HG03108 (cell line): Measurements from ENCODE around the gene EXOC6B.

Experiments used
- ATAC-seq: cut with Tn5 transposase; IDR thresholded peaks from one replicate; pipeline ENCODE4 v1.9.1; 2021; ENCODE audit warnings: moderate library complexity; ENCODE audit not compliant: unreplicated experiment

The EXOC6B gene

DNA sequence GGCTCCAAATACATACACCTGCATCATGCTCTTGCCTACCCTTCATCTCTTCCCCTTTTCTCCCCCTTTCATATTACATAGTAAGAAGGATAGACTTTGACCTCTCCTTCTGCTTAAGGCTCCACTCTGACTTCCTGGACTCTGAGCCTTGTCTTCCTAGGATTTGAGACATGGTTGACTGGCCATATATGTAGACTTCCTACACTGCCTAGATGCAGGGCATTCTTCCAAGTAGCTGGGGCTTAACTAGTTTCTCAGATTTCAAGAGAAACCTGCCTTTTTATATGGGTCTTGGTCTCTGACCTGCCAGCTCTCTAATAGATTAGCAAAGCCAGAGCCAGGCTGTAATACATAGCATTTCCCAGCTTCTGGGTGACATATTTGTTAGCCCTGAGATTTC is 642.8 kb downstream of the EXOC6B start:
- no peak for ATAC-seq

DNA sequence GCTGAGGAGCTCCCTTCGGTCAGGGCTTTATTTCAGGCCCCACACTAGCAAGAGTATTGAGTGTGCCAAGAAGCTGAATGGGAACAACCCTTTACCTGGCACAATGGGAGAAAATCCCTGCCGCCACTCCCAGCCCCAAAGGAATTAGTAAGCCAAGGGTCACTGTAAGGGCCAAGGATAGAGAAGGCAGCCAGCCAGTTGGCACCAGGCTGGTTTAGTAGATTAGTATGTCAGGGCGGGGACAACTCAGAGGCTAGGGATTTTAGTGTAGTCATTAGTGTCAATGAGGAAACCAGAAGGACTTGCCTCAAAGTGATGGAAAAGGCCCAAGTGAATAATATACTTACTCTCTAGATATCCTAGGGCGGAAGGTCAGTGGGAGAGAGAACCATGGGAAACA is 643.3 kb downstream of the EXOC6B start:
- ATAC-seq, result no peak

DNA sequence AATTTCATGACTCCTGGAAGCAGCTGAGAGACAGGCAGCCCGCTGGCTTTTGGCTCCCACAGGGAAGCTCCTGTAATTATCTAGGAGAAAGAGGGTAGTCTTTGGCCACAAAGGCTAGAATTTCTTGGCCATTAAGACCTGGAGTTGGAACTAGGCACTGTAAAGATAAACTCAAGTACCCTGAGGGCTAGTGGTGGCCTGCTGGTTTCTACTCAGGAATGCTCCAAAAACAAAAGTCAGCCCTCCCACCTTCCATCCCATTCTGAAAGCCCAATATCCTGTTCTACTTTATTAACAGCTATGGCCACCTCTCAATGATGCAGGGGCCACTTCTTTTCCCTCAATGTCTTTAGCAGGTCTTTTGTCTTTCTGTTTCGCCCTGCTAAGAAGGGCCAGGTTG is 644.2 kb downstream of the EXOC6B start:
- ATAC-seq, result no peak

DNA sequence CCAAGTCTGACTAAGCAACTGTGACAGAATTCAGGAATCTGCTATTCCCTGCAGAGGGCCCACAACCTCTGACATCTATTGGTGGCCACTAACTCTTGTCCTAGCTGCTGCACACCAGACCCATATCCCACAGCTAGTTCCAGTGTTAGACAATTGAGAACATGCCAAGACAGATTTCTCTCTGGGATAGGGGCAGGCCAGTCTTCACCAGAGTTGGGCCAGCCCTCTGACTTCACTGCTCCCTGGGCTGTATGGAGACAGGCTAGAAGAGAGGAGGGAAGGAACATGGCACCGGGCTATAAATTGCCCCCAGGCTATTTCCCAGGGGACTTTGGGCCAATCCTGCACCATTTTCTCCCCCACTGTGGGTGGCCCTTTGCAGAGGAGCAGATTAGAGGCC is 645.5 kb downstream of the EXOC6B start:
- no peak for ATAC-seq

DNA sequence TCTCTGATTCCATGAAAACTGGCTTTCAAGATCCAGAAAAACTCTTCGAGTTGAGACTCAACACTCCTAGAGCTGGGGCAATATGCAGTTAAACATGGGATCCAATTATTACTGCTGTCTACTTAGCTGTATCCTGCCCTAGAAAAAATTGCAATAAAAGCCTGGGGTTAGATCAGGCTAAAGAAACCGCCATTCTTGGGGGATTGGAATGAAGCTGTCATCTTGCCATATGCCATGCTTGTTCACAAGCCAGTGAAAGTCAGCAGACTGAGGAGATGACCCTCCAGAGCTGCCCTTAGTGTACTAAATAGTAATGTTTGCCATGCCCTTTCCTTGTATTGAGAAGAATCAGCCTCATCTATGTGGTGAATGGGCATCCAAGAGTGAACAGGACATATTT is 647.3 kb downstream of the EXOC6B start:
- no peak for ATAC-seq

DNA sequence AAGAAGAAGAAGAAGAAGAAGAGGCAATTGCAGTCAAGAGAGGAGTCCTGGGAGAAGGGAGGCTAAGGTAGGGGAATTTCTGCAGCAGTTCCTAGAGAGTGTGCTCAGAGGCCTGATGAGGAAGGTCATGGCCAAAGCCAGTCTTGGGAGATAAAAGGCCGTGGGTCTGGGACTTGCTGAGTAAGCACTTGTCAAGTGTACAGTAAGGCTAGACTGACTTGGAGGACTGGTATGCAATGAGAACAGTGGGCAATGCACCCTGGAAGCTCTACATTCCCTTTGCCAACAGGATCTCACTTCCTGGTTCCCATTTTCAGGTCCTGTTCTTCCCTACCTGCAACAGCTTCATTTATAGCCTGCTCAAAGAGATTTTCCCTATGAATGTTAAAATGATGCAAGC is 649.6 kb downstream of the EXOC6B start:
- ATAC-seq, result no peak

DNA sequence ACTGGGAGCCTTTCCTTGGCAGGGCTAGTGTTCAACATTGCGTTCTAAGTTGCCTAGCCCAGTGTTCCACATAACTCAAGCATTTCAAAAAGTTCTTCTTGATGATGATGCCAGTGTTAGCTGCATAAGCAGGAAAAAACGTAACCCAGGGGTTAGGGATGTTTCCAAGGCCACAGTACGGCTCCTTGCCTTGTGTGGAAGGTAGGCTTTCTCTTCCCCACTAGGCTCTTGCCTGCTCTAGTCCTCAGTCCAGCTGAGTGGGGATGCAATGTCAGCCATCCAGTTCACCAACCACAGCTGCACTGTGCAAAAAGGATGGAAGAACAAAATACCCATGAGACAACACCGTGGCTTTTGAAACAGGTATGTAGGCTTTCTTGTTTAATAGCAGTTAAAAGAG is 650.2 kb downstream of the EXOC6B start:
- no peak for ATAC-seq

DNA sequence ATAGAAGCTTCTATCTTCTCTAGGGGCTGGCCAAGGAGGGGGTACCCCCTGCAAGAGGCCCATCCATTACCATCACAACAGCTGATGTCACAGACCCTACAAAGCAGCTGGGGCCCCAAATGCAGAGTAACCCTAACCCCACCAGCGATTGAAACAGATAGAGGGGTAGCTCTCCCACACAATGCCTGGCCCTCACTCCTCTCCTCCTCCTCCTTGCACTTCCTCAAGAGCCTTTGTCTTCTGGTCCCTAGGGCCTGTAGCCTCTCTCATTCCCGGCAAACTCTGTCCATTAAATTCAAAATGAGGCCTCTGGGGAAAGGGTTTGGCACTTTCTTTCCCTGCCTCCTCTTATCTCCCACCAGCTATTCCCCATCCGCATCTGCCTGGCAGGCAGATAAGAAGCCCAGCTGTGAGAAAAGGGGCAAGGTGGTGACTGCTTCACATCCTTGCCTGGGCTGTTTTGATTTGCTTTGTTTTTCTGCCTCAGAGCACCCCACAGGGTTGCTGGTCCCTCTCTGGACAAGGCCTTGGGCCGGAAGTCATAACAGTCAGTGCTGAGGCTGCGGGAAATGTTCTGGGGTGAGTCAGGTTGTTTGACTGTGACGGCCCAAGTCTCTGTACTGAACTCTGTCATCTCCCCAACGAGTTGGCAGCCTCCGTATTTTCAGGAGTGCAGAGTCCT is 652.1 kb downstream of the EXOC6B start:
- no peak for ATAC-seq

DNA sequence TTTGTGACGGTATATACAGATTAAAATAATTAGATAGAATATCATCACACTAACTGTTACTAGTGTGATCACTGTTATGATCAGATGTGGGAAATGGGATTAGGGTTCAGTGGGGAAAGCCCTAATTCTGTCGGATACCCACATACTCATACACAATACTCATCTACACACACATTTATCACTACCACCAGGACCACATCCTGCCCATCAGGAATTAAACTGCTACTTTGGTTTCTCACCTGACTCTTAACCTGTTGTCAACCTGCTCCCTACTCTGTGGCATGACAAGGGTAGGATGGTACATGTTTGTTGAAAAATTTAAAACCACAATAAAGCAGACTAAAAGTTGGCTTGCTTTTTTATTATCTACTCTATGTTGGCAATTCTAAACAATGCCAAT is 653.4 kb downstream of the EXOC6B start:
- no peak for ATAC-seq

DNA sequence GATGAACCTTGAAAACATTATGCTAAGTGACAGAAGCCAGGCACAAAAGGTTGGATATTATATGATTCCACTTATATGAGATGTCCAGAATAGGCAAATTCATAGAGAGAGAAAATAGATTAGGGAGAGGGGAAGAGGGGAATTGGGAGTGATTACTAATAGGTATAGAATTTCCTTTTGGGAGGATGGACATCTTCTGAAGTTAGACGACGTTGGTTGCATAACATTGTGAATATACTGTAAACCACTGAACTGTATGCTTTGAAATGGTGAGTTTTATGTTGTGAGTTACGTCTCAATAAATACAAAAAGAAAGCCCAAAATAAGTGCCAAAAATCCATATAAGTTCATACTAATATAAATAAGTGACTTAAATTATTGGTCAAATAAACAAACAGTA is 659.6 kb downstream of the EXOC6B start:
- no peak for ATAC-seq

DNA sequence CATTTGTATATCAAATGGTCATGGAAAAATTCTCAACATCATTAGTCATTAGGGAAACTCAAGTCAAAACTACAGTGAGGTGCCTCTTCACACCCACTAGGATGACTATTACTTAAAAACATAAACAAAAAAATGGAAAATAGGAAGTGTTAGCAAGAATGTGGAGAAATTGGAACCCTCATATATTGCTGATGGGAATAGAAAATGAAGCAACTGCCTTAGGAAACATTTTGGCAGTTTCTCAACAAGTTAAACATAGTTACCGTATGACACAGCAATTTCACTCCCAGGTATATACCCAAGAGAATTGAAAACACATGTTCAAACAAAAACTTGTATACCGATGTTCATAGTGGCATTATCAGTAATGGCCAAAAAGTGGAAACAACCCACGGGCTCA is 660.0 kb downstream of the EXOC6B start:
- ATAC-seq, result no peak

DNA sequence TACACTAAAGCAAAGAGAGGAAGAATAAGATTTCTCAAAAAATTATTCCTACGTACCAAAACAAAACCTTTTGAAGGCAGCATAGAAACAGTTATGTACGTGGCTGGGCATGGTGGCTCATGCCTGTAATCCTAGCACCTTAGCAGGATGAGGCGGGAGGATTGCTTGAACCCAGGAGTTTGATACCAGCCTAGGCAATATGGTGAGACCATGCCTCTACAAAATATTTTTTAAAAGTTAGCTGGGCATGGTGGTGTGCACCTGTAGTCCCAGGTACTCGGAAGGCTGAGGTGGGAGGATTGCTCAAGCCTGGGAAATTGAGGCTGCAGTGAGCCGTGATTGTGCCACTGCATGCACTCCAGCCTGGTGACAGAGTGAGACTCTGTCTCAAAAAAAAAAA is 663.3 kb downstream of the EXOC6B start:
- ATAC-seq, result no peak

DNA sequence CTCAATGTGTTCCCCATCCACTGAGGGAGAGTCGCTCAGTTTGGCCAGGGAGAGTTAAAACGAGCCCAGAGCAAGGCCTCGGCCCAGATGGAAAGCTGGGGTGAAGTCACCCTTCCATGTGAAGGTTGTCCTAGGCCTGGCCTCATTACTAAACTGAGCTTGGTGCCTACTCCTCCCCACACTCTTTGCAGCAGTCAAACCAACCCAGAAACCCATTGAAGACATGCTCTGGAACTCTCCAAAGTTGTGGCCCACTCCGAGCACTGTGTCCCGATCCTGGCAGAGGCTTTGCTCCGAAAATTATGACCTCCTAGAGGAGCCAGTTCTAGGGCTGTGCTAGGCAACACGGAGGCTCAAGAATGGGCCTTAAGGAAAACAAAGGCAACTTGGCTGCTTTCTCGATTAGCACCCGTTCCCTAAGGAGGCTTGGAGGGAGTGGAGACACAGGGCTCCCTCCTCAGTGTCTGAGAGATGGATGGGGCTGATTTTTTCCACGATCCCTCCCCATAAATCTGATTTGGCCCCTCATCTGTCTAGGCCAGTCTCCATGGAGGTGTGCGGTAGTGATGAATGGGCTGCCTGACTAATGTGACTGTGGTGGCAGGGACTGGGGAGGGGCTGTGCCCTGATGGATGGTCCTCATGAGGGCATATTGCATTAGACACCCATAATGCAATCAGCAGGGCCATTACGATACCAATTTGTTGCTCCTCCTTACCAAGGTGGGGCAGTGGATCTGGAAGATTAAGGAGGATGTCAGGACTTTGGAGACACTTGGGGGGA is 666.4 kb downstream of the EXOC6B start:
- ATAC-seq, result no peak

DNA sequence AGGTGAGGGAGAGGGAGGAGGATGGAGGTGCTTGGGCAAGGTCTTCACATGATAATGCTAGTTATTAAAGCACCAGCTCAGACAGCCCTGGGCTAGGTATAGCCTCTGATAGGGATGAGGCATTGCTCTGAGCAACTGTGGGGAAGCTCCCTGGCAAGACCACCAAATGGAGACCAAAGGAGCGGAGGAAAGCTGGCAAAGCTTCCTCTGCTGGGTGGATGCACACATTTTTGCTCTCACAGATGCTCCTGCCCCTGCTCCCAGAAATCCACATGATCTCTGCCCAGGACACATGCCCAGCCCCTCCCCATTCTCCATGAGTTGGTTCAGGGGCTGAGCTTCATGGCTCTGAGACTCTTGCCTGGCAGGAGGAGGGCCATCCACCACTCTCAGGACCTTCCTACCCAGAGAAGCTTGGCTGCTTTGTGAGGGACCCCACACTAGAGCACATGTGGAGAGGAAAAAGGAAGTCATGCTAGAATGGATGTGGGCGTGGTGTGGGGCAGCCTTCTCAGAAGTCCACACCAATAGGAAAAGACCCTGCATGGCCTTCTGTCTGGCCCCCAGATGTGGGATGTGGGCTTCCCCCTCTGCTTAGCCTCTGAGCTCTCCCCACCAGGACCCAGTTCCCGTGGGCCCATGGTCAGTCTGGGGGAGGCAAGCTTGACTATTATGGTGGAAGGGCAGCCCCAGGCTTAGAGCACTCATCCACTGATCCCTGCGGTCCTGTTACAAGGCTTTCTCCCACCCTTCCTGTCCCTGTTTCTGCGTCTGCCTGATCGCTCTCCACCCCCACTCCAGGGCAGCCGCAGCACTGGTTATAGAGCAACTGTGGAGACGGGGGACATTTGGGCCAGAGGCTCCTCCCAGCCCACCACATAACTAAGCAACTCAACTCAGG is 667.7 kb downstream of the EXOC6B start:
- no peak for ATAC-seq

DNA sequence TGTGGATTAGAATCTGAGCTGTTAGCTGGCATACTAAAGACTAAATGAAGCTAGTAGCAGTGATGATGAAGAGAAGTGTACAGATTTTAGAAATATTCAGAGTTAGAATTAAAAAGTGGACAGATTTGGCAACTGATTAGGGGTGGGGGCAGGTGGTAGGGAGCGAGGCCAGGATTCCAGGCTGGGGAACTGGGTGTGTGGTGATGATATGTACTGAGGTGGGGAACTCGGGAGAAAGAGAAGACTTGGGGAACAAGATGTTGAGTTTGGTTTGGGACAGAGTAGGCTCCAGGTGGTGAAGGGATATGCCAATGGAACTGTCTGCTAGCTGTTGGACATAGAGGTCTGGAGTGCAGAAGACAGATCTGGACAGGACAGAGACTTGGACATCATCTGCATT is 669.0 kb downstream of the EXOC6B start:
- ATAC-seq, result no peak

DNA sequence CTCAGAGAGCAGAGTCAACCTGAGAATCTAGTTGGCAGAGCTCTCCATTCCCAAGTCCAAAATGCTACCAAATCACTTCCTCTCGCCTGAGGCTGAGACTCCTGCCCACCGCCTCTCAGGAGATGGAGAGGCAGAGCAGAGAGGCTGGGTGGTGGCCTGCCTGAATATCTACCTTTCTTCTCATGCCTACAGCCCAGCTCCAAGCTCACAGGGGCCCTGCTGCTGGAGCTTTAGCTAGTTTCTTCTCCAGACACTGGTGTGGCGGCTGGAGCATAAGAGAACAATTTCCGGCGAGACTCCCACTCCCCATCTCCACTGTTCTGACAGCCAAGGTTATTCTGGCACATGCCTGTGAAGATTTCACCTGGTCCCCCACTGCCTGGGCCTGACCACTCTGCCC is 670.1 kb downstream of the EXOC6B start:
- ATAC-seq, result no peak

DNA sequence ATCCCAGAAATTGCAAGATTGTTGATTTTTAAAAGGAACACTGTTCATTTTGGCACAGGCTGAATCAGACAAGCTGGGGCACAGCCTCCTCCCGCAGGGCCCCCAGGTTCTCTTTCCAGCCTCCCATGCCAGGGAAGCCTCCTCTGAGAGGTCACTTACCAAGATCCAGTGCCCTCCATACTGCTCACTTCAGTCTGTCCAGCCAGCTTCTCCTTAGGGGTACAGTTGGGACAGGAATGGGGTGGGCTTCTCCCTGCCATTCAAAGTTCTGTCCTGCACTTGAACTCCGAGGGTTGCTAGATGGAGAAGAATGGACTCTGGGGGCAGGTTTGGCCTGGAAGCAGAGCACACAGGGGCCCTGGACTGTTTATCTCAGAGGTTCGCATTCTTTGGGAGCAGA is 670.7 kb downstream of the EXOC6B start:
- no peak for ATAC-seq

DNA sequence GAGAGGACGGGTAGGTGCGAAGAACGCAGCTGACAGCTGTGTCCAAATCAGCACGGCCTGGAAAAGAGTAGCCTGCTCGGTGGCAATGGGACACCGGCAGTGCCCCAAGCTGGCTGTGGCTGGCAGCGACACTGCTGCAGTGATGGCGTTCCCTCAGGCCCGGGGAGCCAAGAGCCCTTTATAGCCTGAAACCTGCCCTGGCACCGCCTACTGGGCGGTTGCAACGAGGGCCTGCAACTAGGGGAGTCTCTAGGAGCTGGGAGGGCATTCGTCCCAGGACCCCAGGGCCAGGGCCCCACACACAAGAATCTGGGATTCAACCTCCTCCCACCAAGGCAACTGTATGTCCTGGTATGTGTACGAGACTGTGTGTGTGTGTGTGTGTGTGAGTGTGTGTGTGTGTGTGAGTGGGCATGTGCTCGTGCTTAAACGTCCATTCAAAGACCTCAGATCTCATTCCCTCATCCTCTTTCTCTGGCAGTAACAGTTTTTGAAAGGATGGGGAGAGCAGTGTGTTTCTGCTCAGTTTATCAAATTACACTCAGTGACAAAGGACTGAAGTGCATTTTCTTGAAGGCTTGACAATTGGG is 671.4 kb downstream of the EXOC6B start:
- no peak for ATAC-seq

DNA sequence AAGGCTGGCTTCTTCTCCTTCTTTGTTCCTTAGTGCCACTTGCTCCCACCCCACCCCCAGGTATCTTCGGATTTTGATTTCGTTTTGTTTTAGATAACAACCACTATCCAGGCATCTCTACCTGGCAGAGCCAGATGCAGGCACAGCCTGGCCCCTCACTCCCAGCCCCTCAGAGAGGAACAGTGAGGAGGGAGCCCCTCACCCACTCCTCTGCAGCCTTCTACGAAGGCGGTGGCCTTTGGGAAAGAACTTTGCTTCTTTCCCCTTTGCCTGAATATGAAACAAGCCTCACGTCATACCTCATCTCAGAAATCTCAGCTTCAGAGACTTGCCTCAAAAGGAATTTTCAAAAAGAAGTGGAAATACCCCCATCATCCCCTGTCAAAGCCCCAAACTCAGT is 671.9 kb downstream of the EXOC6B start:
- ATAC-seq, result no peak

DNA sequence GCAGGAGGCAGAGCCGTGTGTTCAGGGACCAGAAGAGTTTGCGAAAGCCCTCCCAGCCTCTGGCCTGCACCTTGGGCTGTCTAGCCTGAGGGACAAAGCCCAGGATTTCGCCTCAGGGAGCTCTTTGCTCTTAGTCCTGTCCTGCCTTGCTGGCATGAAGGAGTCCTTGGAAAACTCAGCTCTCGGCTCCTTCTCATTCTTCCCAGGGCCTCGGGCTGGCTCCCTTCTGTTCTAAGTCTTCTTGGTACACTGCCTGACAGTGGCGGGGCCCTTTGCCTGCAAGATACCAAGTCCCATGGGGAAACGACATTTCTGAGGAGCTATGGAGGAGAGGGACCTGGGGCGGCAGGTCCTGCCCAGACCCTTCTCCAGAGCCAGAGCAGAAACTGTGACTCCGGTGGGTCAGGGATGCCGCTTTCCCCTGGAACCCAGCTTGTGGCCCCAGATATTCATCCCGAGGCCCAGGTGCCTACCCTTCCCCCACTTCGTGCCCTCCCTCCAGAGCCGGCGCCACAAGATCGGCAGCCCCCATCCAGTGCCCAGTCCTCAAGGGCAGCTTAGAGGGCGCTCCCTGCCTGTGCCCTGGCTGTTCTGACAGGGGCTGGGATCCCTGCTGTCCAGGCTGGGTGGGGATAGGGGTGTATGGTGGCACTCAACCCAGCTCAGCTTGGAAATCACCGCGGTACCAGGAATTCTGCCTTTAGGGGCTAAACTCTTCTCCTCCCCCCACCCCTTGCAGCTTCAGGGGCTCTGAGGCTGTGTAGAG is 672.6 kb downstream of the EXOC6B start:
- no peak for ATAC-seq
